ENCODE results near the gene RPS14.
"Not testable (repeated sequence)": the region's sequence is repeated elsewhere in the genome, so short reads cannot be mapped to it uniquely, and the experiment has no call there.

Gene RPS14

GRCh38 chr5:150481708-150481965 lies 32.1 kb upstream of the RPS14 start:
- no peak for DNase-seq (ENCODE audit: low read depth, low spot score)

- no peak for DNase-seq (ENCODE audit: low read depth, low spot score)
These were observed 29.9 kb upstream of the RPS14 start for GRCh38 chr5:150479416-150479815.

GRCh38 chr5:150476568-150476967 lies 27.0 kb upstream of the RPS14 start:
- not testable (repeated sequence) for DNase-seq (ENCODE audit: low read depth, low spot score)

- DNase-seq (ENCODE audit: low read depth, low spot score), result no peak
These were observed 24.3 kb upstream of the RPS14 start for GRCh38 chr5:150473673-150474358.

- DNase-seq (ENCODE audit: low read depth, low spot score), result no peak
These were observed 20.4 kb upstream of the RPS14 start for GRCh38 chr5:150469718-150470469.

- DNase-seq (ENCODE audit: low read depth, low spot score), result no peak
These were observed 18.7 kb upstream of the RPS14 start for GRCh38 chr5:150468206-150468605.

GRCh38 chr5:150465927-150466326 lies 16.4 kb upstream of the RPS14 start:
- no peak for DNase-seq (ENCODE audit: low read depth, low spot score)

GRCh38 chr5:150464554-150465012 lies 15.0 kb upstream of the RPS14 start:
- no peak for DNase-seq (ENCODE audit: low read depth, low spot score)

GRCh38 chr5:150461231-150461630 lies 11.7 kb upstream of the RPS14 start:
- no peak for DNase-seq (ENCODE audit: low read depth, low spot score)

GRCh38 chr5:150460781-150461180 lies 11.2 kb upstream of the RPS14 start:
- DNase-seq (ENCODE audit: low read depth, low spot score), result no peak

GRCh38 chr5:150458802-150459557 lies 9.4 kb upstream of the RPS14 start:
- DNase-seq (ENCODE audit: low read depth, low spot score), result no peak

- DNase-seq (ENCODE audit: low read depth, low spot score), result no peak
These were observed 8.2 kb upstream of the RPS14 start for GRCh38 chr5:150457562-150458240.

- DNase-seq (ENCODE audit: low read depth, low spot score), result no peak
These were observed 7.6 kb upstream of the RPS14 start for GRCh38 chr5:150457121-150457520.

GRCh38 chr5:150454492-150455229 lies 5.1 kb upstream of the RPS14 start:
- DNase-seq (ENCODE audit: low read depth, low spot score), result no peak

GRCh38 chr5:150454027-150454426 lies 4.5 kb upstream of the RPS14 start:
- DNase-seq (ENCODE audit: low read depth, low spot score), result not testable (repeated sequence)

- no peak for DNase-seq (ENCODE audit: low read depth, low spot score)
These were observed 3.4 kb upstream of the RPS14 start for GRCh38 chr5:150452914-150453313.

GRCh38 chr5:150451594-150451993 lies 2.1 kb upstream of the RPS14 start:
- no peak for DNase-seq (ENCODE audit: low read depth, low spot score)

- no peak for DNase-seq (ENCODE audit: low read depth, low spot score)
These were observed 505 bp downstream of the RPS14 start for GRCh38 chr5:150448952-150449516.

GRCh38 chr5:150448334-150448733 lies 1.2 kb downstream of the RPS14 start:
- no peak for DNase-seq (ENCODE audit: low read depth, low spot score)

GRCh38 chr5:150447188-150447587 lies 2.4 kb downstream of the RPS14 start:
- no peak for DNase-seq (ENCODE audit: low read depth, low spot score)

- no peak for DNase-seq (ENCODE audit: low read depth, low spot score)
These were observed 3.0 kb downstream of the RPS14 start for GRCh38 chr5:150446583-150446982.
